HL-60 (cell line): ENCODE data around the gene CTNNA1.

Experiments
- DNase-seq, 2 experiments: peaks; one replicate each; pipeline ENCODE4 v3.0.0-alpha.2; 2010 to 2020; ENCODE audit warnings: low read depth in 1 of 2, low spot score in 1 of 2
- H3K27ac ChIP-seq: fragments of 250-450 bp; sonication (Bioruptor Pico); replicated peaks from 2 replicates; pipeline ENCODE4 v1.5.1; 2020; ENCODE audit warnings: mild to moderate bottlenecking, moderate library complexity
- H3K27me3 ChIP-seq: fragments of 250-450 bp; sonication (Bioruptor Pico); 2 replicates; pipeline ENCODE4 v1.5.1; 2021; ENCODE audit warnings: mild to moderate bottlenecking, moderate library complexity; ENCODE audit not compliant: insufficient read depth, poor library complexity, severe bottlenecking
- H3K4me3 ChIP-seq: replicated peaks from 2 replicates; pipeline ENCODE4 v1.5.1; 2011; ENCODE audit warnings: mild to moderate bottlenecking, control low read depth, low read length; ENCODE audit not compliant: insufficient read depth
- CTCF ChIP-seq: IDR thresholded peaks from one replicate; pipeline ENCODE4 v1.5.1; 2011; ENCODE audit warnings: low read length, control low read depth, inconsistent platforms; ENCODE audit not compliant: insufficient read depth
- GABPA ChIP-seq: IDR thresholded peaks from 2 replicates; pipeline ENCODE4 v1.6.1; 2012; ENCODE audit warnings: low read depth
- POLR2AphosphoS5 ChIP-seq: IDR thresholded peaks from 2 replicates; pipeline ENCODE4 v1.6.1; 2012; ENCODE audit warnings: low read depth
- REST ChIP-seq: IDR thresholded peaks from 2 replicates; pipeline ENCODE4 v1.6.1; 2012; ENCODE audit warnings: low read depth; ENCODE audit not compliant: insufficient replicate concordance
- SPI1 ChIP-seq: IDR thresholded peaks from 2 replicates; pipeline ENCODE4 v1.6.1; 2012; ENCODE audit warnings: low read depth, mild to moderate bottlenecking, borderline replicate concordance

The CTNNA1 gene

GRCh38 chr5:138900281-138900965 is 147.2 kb downstream of the CTNNA1 start:
- H3K27ac ChIP-seq = no peak overlapping the region
- TF ChIP-seq POLR2AphosphoS5 (no peak), REST (no peak), SPI1 (no peak)

GRCh38 chr5:138901716-138902115 is 148.5 kb downstream of the CTNNA1 start:
- no peak overlapping the region for H3K27ac ChIP-seq
- DNase-seq = no peak
- no peaks in the 10 kb centered on the region for H3K27me3 ChIP-seq

More at GRCh38 chr5:138900281-138900965, 147.2 kb downstream of the CTNNA1 start:
- no peak for DNase-seq
- Histone ChIP-seq H3K4me3 (no peak overlapping the region), H3K27me3 (no peaks in the 10 kb centered on the region)

GRCh38 chr5:138903130-138903775 is 150.0 kb downstream of the CTNNA1 start:
- H3K27me3 ChIP-seq = no peaks in the 10 kb centered on the region
- no peak for DNase-seq
- H3K27ac ChIP-seq = no peak overlapping the region
- no peak for TF ChIP-seq CTCF
- no peak for TF ChIP-seq SPI1
- no peak for TF ChIP-seq REST
- no peak for TF ChIP-seq POLR2AphosphoS5
- TF ChIP-seq GABPA = no peak
- H3K4me3 ChIP-seq = no peak overlapping the region

More at GRCh38 chr5:138901716-138902115, 148.5 kb downstream of the CTNNA1 start:
- H3K4me3 ChIP-seq = no peak overlapping the region
- TF ChIP-seq REST (no peak), POLR2AphosphoS5 (no peak)

- DNase-seq = no peak
- no peak overlapping the region for H3K27ac ChIP-seq
Measured at GRCh38 chr5:138905541-138905940, 152.3 kb downstream of the CTNNA1 start.

More at GRCh38 chr5:138905541-138905940, 152.3 kb downstream of the CTNNA1 start:
- Histone ChIP-seq H3K27me3 (no peaks in the 10 kb centered on the region), H3K4me3 (no peak overlapping the region)
- no peak for TF ChIP-seq GABPA
- TF ChIP-seq CTCF = no peak
- no peak for TF ChIP-seq SPI1
- TF ChIP-seq REST = no peak
- no peak for TF ChIP-seq POLR2AphosphoS5
